GM18951 (cell line): Measurements from ENCODE around the gene ZNRF1.
"Not testable (repeated sequence)": the region's sequence is repeated elsewhere in the genome, so short reads cannot be mapped to it uniquely, and the experiment has no call there.

Experiments
- POLR2A ChIP-seq: IDR thresholded peaks from 4 replicates; pipeline ENCODE4 v1.6.1; 2011; ENCODE audit warnings: mild to moderate bottlenecking; ENCODE audit not compliant: insufficient read length, insufficient read depth; ENCODE audit errors: extremely low read depth
- in situ Hi-C: fragments of 300-500 bp; cut with MboI; formaldehyde crosslinking; loops from one replicate; pipeline ENCODE4 v1.12.0; 2022; ENCODE audit warnings: low sequenced_read_pairs, mixed read lengths, inconsistent platforms; ENCODE audit not compliant: unreplicated experiment

ZNRF1 gene

DNA sequence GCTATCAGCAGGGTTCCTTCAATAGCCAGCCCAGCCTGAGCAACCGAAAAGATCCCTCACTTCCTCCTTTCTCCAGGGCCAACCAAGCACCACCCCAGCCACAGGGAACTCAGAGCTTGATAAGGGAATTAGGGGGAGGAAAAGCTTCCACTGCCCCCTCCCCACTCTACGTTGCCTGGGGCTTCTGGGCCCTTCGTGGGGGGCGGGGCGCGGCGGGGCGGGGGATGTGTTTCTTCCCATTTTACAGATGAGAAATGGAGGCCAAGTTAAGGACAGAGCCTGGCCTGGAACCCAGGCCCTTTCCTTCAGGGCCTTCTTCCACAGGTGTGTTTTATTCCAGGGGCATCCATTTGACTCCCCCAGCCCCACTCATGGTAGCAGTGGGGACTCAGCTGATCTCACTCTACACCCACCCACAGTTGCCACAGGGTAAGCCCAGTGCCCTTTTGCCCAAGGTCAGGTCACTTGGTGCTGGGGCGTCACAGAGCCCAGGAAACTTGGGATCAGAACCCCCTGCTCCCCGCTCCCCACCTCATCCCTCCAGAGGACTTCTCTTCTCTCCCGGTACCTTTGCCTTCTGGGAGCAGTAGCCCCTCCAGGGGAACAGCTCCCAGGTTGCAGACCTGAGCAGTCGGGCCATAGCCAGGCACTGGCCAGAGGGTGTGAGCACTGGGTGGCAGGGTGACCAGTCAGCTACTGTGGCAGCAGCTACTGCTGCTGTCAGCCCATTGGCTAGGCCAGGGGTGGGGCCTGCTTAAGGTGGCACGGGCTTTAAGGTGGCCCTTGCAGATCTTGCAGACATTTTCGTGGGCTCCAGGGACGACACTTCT, 117.5 kb downstream of the ZNRF1 start, which contains the start of gene LDHD:
LDHD (minus strand) TSS at position 700 of the 830 bp plus-strand sequence; CDS start at position 640, 60 bp downstream.
- no peak for TF ChIP-seq POLR2A
- in situ Hi-C loops, result loop anchor here (25.0 kb wide), 1 partner anchor 404 kb away; the partner anchor contains the start of gene MLKL

DNA sequence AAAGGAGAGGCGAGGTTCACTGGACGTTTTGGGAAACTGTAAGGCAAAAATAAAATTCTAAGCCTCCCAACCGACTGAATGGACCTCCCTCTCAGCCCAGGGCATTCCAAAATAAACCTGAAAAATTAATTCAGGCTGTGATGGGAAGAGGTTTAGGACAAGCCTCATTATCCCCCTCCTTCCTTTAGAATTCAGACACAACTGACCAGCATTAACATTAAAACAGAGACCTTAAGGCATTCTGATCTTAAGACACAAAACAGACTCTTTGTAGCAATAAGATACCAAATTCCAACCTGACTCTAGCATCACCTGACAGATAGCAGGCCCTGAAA, 118.1 kb downstream of the ZNRF1 start:
- TF ChIP-seq POLR2A, result no peak
- in situ Hi-C loops, result loop anchor here (25.0 kb wide), 1 partner anchor 405 kb away; the partner anchor contains the start of gene MLKL

DNA sequence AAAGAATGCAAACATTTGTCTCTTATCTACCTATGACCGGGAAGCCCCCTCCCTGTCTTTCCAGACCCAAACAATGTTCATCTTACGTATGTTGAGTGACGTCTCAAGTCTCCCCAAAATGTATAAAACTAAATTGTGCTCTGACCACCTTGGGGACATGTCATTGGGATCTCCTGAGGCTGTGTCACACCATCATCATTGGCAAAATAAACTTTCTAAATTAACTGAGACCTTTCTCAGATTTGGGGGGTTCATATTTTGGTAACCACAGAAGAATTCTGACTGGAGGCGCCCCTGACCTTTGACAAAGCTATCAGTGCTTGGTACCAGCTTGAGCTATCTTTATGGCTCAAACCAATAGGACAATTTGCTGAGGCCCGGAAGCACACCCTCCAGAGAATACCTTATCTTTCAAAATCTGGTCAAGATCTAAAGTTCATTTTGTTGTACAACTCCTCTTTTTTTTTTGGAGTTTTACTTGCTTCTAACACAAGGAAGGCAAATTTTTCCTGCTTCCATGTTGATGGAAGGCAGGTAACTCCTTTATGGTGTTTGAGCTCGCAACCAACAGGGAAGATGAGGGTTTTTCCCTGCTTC, 120.2 kb downstream of the ZNRF1 start:
- TF ChIP-seq POLR2A, result no peak
- in situ Hi-C loops, result loop anchor here (25.0 kb wide), 1 partner anchor 407 kb away; the partner anchor contains the start of gene MLKL

DNA sequence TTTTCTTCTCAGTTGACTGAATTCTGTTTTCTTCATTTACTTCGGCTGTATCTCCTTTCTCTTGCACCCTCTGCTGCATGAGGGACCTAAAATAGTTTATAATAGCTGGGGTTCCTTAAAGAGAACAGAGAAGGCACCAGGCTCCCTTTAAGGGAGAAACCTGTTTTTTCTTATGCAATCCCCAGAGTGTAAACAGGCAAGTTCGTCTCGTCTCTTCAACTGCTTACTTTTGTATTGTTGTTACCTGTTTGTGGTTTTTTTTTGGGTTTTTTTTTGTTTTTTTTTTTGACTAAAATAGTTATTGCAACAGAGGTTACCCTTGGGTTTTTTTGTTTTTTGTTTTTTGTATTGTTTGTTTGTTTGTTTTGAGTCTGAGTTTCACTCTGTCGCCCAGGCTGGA, 121.4 kb downstream of the ZNRF1 start:
- no peak for TF ChIP-seq POLR2A
- in situ Hi-C loops, result loop anchor here (25.0 kb wide), 1 partner anchor 408 kb away; the partner anchor contains the start of gene MLKL

DNA sequence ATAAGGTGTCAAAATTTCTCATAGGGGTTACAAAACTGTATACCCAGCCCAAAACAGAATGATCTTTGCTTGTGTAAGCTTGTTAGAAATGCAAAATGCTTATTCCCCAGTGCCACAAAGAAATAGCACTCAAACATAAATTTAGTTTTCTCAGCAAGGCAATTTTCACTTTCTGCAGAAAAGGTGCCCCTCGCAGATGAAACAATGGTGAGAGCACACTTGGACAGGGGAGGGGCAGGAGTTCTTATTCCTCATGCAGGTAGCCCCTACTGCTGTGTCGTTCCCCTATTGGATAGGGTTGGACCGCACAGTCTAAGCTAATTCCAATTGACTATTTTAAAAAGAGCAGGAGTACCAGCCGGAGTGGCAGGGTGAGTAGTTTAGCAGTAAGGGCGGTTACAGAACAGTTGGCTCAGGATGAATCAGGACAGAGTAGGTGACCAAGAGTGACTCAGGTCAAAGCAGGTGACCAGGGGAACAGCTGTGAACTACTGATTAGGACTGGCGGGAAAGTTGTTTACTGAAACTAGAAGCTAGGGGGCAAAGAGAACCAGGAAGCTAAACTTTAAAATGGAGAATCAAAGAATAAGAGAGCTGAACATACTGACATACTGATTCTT, 123.2 kb downstream of the ZNRF1 start:
- in situ Hi-C loops, result loop anchor here (25.0 kb wide), 1 partner anchor 410 kb away; the partner anchor contains the start of gene MLKL
- no peak for TF ChIP-seq POLR2A

DNA sequence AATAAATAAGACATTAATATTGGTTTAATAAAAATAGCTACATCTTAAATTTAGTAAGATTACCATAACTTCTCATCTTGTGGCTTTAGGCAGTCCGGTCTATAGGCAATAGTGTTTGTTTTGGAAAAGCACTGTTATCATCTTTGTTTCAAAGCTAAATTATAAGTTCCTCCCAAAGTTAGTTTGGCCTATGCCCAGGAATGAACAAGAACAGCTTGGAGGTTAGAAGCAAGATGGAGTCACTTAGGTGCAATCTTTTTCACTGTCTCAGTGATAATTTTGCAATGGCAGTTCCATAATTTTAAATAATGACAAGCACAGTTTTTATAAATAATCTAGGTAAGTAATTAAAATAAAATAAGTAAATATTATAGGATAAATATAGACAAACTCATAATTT, 123.8 kb downstream of the ZNRF1 start:
- TF ChIP-seq POLR2A, result no peak
- in situ Hi-C loops, result loop anchor here (25.0 kb wide), 1 partner anchor 410 kb away; the partner anchor contains the start of gene MLKL

DNA sequence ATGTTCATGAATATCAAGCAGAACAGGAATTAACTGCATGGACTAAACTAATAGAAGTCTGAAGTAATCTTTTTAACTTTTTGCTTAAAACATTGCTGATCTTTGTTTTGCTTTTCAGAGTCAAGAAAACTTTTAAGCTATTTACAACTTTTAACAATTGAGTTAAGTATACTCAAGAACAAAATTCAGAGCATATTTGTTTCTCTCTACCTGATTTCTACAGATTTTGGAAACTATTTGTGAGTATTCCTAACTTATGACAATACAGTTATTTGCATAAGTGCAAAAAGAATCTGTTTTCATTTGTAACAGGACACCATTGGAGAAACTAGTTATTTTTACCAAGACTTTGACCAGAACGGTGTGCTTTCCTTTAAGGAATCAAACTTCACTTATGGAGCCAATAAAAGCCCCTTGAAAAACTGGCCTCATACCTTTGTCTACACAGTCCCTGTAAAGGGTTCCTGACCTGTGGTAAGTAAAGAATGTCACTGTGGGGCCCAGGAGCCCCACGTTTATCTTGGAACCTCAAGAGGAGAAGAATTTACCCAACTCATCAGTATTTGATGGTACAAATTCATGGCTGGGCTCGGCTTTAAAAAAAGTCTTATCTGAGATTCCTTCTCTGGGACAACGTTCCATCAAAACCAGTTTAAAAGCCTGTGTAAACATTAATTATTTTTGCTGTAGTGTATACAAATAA, 129.0 kb downstream of the ZNRF1 start:
- no peak for TF ChIP-seq POLR2A
- in situ Hi-C loops, result no loop called here

DNA sequence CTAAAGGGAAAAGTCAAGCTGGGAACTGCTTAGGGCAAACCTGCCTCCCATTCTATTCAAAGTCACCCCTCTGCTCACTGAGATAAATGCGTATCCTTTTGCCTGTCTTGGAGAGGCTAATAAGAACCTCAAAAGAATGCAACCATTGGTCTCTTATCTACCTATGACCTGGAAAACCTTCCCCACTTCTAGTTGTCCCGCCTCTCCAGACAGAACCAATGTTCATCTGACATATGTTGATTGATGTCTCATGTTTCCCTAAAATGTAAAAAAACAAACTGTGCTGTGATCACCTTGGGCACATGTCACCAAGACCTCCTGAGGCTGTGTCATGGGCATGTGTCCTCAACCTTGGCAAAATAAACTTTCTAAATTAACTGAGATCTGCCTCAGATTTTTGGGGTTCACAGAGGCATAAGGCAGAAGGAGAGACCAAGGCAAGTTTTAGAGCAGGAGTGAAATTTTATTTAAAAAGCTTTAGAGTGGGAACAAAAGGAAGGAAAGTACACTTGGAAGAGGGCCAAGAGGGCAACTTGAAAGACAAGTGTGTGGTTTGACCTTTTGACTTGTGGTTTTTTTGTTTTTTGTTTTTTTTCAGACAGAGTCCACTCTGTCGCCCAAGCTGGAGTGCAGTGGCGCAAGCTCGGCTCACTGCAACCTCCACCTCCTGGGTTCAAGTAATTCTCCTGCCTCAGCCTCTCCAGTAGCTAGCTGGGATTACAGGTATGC, 130.8 kb downstream of the ZNRF1 start:
- in situ Hi-C loops, result not testable (repeated sequence)

DNA sequence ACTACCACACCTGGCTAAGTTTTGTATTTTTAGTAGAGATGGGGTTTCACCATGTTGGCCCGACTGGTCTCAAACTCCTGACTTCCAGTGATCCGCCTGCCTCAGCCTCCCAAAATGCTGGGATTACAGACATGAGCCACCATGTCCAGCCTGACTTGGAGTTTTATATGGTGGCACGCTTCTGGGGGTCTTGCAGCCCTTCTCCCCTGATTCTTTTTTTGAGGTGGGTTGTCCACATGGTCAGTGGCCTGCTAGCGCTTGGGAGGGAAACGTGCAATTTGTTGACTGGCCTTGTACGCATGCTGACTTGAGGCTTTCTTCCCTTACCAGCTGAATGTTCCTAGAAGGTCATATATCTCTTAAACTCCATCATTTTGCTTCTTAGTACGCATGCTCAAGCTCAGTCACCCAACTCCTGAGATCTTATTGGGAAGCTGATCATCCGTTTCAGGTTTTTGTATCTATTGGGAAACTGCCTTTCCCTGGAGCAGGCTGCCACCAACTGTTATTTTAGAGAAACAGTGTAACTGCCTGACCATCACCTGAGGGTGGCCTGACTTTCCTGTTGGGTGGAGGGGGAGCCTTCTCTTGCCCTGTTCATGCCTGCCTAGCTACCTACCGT, 131.4 kb downstream of the ZNRF1 start:
- no peak for TF ChIP-seq POLR2A
- in situ Hi-C loops, result no loop called here

DNA sequence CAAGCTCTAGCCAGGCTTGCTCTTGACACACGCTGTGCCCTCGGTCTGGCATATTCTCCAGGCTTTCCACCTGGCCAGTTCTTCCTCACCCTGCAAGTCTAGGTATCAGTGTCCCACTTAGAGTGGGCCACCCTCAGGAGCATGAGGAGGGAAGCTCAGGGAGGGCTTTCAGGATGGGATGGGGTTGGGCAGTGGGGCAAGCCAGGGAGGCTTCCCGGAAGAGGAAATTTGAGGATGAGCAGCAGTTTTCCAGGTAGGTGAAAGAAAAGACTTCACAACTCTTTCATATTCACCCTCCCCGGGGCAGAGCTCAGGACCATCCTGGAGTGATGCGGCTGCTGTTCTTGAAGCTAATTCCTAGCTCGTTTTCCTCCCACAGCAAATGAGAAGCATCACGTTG, 132.3 kb downstream of the ZNRF1 start:
- in situ Hi-C loops, result no loop called here
- TF ChIP-seq POLR2A, result no peak

DNA sequence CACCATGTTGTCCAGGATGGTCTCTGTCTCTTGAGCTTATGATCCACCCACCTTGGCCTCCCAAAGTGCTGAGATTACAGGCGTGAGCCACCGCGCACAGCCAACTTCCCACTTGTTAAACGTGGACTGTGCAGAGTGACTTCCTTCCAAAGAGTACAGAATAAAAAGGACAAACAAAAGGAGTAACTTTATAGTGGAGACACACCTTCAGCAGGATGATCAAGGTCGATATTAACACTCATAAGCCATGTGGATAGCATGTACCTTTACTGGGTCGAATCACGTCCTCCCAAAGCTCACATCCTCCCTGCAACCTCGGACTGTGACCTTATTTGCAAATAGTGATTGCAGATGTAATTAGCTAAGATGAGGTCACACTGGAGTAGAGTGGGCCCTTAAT, 139.4 kb downstream of the ZNRF1 start:
- in situ Hi-C loops, result no loop called here
- TF ChIP-seq POLR2A, result no peak

DNA sequence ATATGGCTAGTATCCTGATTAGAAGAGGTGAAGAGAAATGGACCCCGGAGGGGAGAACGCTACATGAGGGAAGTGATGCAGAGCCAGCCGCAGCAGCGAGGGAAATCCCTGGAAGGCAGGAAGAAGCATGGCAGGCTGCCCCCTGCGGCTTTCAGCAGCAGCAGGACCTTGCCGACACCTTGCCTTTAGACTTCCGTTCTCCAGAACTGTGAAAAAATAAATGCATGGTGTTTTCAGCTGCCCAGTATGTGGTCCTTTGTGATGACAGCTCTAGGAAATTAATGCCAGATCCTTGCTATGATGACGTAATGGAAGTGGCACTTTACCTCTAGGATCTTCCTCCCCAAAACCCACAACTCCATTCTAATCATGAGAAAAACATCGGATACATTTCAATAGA, 139.8 kb downstream of the ZNRF1 start:
- in situ Hi-C loops, result no loop called here

DNA sequence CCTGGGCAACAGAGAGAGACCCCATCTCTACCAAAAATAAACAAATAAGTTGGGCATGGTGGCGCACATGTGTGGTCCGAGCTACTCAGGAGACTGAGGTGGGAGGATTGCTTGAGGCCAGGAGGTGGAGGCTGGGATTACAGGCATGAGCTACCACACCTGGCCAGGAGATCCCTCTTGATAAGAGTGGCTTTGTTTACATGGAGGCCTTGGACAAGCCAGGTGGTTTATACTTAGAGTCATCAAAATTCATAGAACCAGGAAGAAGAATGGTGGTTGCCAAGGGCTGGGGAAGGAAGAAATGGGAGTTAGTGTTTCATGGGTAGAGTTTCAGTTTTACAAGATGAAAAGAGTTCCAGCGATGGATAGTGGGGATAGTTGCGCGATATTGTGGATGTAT, 140.7 kb downstream of the ZNRF1 start:
- in situ Hi-C loops, result no loop called here
- no peak for TF ChIP-seq POLR2A

More for the DNA sequence above, 139.8 kb downstream of the ZNRF1 start:
- TF ChIP-seq POLR2A, result no peak
